ENCODE measurements around the gene SIX5.
"Not testable (repeated sequence)": the region's sequence is repeated elsewhere in the genome, so short reads cannot be mapped to it uniquely, and the experiment has no call there.

The SIX5 gene

DNA sequence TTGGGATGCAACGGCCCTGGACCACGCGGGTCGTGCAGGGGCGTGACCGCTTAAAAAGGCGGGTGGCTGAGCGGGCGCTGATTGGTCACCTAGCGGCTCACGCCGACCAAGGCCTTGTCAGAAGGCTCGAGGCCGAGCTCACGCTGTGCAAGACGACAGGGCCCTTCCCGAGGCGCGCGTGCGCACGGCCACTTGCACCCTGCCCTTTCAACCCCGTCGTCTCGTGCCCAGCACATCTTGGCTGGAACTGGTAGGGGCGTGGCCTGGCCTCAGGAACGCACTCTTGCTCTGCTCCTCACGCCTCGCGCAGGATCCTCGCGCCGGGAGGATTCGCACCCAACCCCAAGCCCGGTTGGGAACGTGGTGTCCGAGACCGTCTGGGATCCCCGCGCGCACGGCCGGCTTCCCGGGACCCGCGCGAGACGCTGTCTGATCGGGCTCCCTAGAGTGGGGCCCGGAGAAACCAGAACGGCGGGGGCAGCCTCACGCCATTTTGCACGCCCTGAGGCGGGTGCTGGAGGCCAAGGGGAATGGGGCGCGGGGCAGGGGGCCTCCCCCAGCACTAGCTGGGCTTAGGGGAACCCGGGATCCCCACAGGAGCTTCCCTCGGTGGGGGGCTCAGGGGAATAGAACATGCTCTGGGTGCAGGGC lies 35.8 kb downstream of the SIX5 start, which contains the start of gene MEIOSIN:
Gene MEIOSIN, plus strand, starts transcription at position 280 of the 651 bp plus-strand sequence. CDS start 1,938 bp downstream, outside the sequence.
- TF ChIP-seq CTCF (IDR thresholded peaks at IDR 0.05; ENCODE audit: insufficient read depth, missing control alignments), result no peak
- FAIRE-seq, result no peak
- DNase-seq (ENCODE audit: insufficient read length, low spot score), result no peak

DNA sequence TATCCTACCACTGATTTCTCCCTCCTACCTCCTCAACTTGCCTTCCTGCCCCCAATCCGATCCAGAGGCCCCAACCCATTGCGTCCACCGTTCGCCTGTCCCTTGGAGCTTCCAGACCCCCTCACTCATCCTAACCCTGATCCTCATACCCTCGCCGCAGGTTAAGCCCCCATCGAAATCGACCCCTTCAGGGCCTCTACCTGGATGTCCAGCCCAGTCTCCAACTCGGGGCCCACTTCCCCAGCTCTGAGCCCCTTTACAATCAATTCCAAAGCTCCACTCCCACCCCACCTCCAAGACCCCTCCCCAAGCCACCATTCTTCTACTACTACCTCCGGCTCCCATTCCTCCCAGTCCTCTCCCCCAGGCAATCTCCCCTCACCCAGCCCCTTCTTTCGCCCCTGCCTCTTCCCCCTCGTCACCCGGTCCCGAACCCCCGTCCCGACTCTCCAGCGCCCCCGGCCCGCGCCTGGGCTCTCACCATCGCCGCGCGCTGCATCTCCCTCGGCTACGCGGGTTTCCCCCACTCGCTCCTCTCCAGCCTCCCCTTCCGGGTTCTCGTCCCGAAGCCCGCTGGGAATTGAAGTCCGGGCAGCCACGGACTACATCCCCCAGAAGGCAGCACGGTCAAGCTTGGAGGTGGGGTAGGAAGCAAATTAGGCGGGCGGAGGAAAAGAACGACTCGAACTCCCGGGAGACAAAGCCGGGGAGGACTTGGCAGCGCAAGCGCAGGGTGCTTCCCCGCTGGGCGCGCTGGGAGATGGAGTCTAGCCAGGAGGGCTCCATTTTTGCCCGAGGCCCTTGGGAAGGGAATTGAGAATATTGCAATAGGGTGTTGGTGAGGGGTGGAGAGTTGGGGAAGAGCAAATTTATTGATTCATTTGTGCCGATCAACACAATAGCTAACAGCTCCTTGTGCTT lies 38.4 kb downstream of the SIX5 start, which contains the start of gene FBXO46:
Gene FBXO46, minus strand, starts transcription at position 529 of the 921 bp plus-strand sequence. CDS start 17,401 bp downstream, outside the sequence.
- FAIRE-seq (no peak), DNase-seq (ENCODE audit: insufficient read length, low spot score) (peak; percentile 94)
- peak; percentile 15 for TF ChIP-seq CTCF (IDR thresholded peaks at IDR 0.05; ENCODE audit: insufficient read depth, missing control alignments)

DNA sequence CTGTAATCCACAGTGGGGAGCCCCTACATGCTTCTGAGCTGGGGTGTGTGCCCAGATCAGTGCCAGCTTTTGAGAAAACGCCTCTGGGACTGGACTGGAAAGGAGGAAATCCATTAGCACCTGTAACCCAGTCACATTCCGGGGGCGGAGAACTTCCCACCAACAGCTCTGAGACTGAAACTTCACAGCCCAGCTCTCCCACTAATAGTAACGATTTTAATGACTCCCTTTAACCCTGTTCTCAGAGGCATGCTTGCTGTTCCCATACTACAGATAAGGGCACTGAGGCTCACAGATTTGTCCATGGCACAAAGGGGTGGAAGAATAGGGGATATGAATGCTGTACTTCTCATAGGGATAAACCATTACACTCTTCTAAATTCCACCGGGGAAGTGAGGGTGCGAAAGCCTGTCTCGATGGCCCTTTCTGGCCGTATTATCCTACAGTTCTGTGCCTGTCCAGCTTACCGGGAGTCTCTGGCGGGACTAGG lies 39.2 kb downstream of the SIX5 start:
- no peak for TF ChIP-seq CTCF (IDR thresholded peaks at IDR 0.05; ENCODE audit: insufficient read depth, missing control alignments)
- no peak for DNase-seq (ENCODE audit: insufficient read length, low spot score)
- no peak for FAIRE-seq

- DNase-seq (ENCODE audit: insufficient read length, low spot score); FAIRE-seq: not testable (repeated sequence)
Observed at GRCh38 chr19:45728683-45729082, 40.4 kb downstream of the SIX5 start.

DNA sequence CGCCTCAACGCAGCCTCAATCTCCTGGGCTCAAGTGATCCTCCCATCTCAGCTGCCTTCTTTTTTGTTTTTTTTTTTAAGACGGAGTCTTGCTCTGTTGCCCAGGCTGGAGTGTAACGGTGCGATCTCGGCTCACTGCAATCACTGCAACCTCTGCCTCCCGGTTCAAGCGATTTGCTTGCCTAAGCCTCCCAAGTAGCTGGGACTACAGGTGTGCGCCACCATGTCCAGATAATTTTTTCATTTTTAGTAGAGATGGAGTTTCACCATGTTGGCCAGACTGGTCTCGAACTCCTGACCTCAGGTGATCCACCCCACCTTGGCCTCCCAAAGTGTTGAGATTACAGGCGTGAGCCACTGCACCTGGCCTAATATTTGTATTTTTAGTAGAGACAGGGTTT lies 49.0 kb downstream of the SIX5 start:
- not testable (repeated sequence) for FAIRE-seq; DNase-seq (ENCODE audit: insufficient read length, low spot score)

- no peak for TF ChIP-seq CTCF (IDR thresholded peaks at IDR 0.05; ENCODE audit: insufficient read depth, missing control alignments)
- FAIRE-seq (no peak), DNase-seq (ENCODE audit: insufficient read length, low spot score) (no peak)
Observed at GRCh38 chr19:45717983-45718650, 50.9 kb downstream of the SIX5 start.

- DNase-seq (ENCODE audit: insufficient read length, low spot score) (peak; percentile 85), FAIRE-seq (peak; percentile 44)
- no peak for TF ChIP-seq CTCF (IDR thresholded peaks at IDR 0.05; ENCODE audit: insufficient read depth, missing control alignments)
Observed at GRCh38 chr19:45717131-45717982, 51.7 kb downstream of the SIX5 start.
